B cell (primary cell): ENCODE results near the gene TANK. TPM values are rescaled to one million over a fixed set of nuclear protein-coding genes. Genes with fewer than 3 reads are reported as not detected.

Experiments
- ATAC-seq: fragments of 200-7000 bp; cut with Tn5 transposase; one replicate; pipeline ENCODE4 v1.10.0; 2021; ENCODE audit warnings: low read depth, mild to moderate bottlenecking, moderate number of reproducible peaks, moderate library complexity
- CTCF ChIA-PET: fragments of 350-600 bp; sonication (Branson Sonifier 250); formaldehyde crosslinking; loops from one replicate; lab custom pipeline; 2021; ENCODE audit warnings: antibody characterized with exemption, inconsistent platforms; lab: Charles Lee
- POLR2A ChIA-PET: fragments of 350-600 bp; sonication (Branson Sonifier 250); formaldehyde crosslinking; loops from one replicate; lab custom pipeline; 2021; ENCODE audit warnings: antibody characterized with exemption; lab: Charles Lee
- DNase-seq: peaks from one replicate; pipeline ENCODE4 v3.0.0; 2013
- H2AFZ ChIP-seq: 2 replicates; pipeline ENCODE4 v1.6.1; 2012; ENCODE audit warnings: mild to moderate bottlenecking, low read depth, low read length; ENCODE audit not compliant: insufficient read depth, poor library complexity, severe bottlenecking
- H3K27ac ChIP-seq, 2 donors: 1 replicate in 1 of 2; 2 replicates in 1 of 2; pipeline ENCODE4 v1.5.1; 2012 to 2013; ENCODE audit warnings: low read length in 2 of 2, mild to moderate bottlenecking in 2 of 2, moderate library complexity in 1 of 2
- H3K27me3 ChIP-seq, 4 experiments: fragments of 200-600 bp in 1 of 4; sonication (generic) in 1 of 4; replicated peaks in 1 of 4; 1 replicate in 2 of 4; 2 replicates in 2 of 4; pipeline versions ENCODE4 v1.6.1 to v1.7.0; 2013 to 2016; ENCODE audit warnings: low read length in 3 of 4, mild to moderate bottlenecking in 2 of 4, mixed read lengths in 1 of 4, moderate library complexity in 1 of 4; ENCODE audit not compliant: insufficient read depth in 4 of 4, control insufficient read depth in 3 of 4; ENCODE audit errors: control extremely low read depth in 1 of 4
- H3K36me3 ChIP-seq, 2 experiments: replicated peaks in 1 of 2; 1 replicate in 1 of 2; 2 replicates in 1 of 2; pipeline versions ENCODE4 v1.6.1 to v1.7.1; 2013; ENCODE audit warnings: low read length in 1 of 2; ENCODE audit not compliant: insufficient read depth in 2 of 2, control insufficient read depth in 1 of 2; ENCODE audit errors: control extremely low read depth in 1 of 2, extremely low read depth in 1 of 2
- H3K4me1 ChIP-seq, 2 donors: fragments of 200-600 bp in 1 of 2; sonication (generic) in 1 of 2; 1 replicate in 1 of 2; 2 replicates in 1 of 2; pipeline versions ENCODE4 v1.5.1 to v1.6.1; 2013 to 2017; ENCODE audit warnings: low read length in 2 of 2; ENCODE audit not compliant: control insufficient read depth in 2 of 2, insufficient read depth in 2 of 2
- H3K4me2 ChIP-seq: replicated peaks from 2 replicates; pipeline ENCODE3; 2012; ENCODE audit warnings: mild to moderate bottlenecking, low read depth, low read length; ENCODE audit not compliant: poor library complexity, severe bottlenecking
- H3K4me3 ChIP-seq, 5 experiments: fragments of 200-600 bp in 1 of 5; sonication (generic) in 1 of 5; 1 replicate in 3 of 5; 2 replicates in 2 of 5; pipeline versions ENCODE4 v1.5.1 to v1.7.0; 2011 to 2016; ENCODE audit warnings: low read length in 4 of 5, mild to moderate bottlenecking in 4 of 5, low read depth in 2 of 5, control low read depth in 1 of 5, moderate library complexity in 1 of 5; ENCODE audit not compliant: insufficient read depth in 1 of 5; ENCODE audit errors: control extremely low read depth in 1 of 5, extremely low read depth in 1 of 5
- H3K79me2 ChIP-seq: fragments of 200-600 bp; sonication (generic); one replicate; pipeline ENCODE4 v1.6.0; 2016; ENCODE audit warnings: low read length; ENCODE audit not compliant: control insufficient read depth, insufficient read depth
- H3K9ac ChIP-seq: fragments of 200-600 bp; sonication (generic); 2 replicates; pipeline ENCODE4 v1.6.1; 2017; ENCODE audit warnings: mild to moderate bottlenecking, low read length, moderate library complexity
- H3K9me3 ChIP-seq, 3 donors: one replicate each; pipeline versions ENCODE4 v1.6.1 to v1.7.1; 2013; ENCODE audit warnings: low read length in 2 of 3; ENCODE audit not compliant: control insufficient read depth in 2 of 3, insufficient read depth in 1 of 3; ENCODE audit errors: control extremely low read depth in 1 of 3
- H4K20me1 ChIP-seq: 2 replicates; pipeline ENCODE4 v1.6.0; 2012; ENCODE audit warnings: mild to moderate bottlenecking, low read length; ENCODE audit not compliant: insufficient read depth, control insufficient read depth, poor library complexity, severe bottlenecking
- H3K27ac Mint-ChIP-seq: one replicate; pipeline ENCODE4 v1.8.0; 2021; ENCODE audit warnings: mixed read lengths
- H3K27me3 Mint-ChIP-seq: one replicate; pipeline ENCODE4 v1.8.0; 2021; ENCODE audit warnings: mixed read lengths
- H3K4me1 Mint-ChIP-seq: one replicate; pipeline ENCODE4 v1.8.0; 2021; ENCODE audit warnings: mixed read lengths
- H3K4me3 Mint-ChIP-seq: one replicate; pipeline ENCODE4 v1.8.0; 2021; ENCODE audit warnings: mixed read lengths
- H3K9me3 Mint-ChIP-seq: one replicate; pipeline ENCODE4 v1.8.0; 2022; ENCODE audit warnings: mixed read lengths; ENCODE audit not compliant: insufficient read depth
- EZH2 ChIP-seq: IDR thresholded peaks from 2 replicates; pipeline ENCODE4 v1.6.1; 2012; ENCODE audit warnings: borderline replicate concordance, low read depth, mild to moderate bottlenecking, moderate library complexity, low read length; ENCODE audit not compliant: insufficient read depth, poor library complexity, severe bottlenecking
- WGBS: methylation state at CpG from one replicate; pipeline ENCODE4 v1.1.5; 2013; ENCODE audit warnings: missing lambda C conversion rate; ENCODE audit not compliant: insufficient coverage; 5-methylcytosine and 5-hydroxymethylcytosine counted together
- intact Hi-C: fragments of 100-400 bp; cut with micrococcal nuclease; formaldehyde crosslinking; loops from one replicate; pipeline ENCODE4 v1.10.0; 2022
- polyA plus RNA-seq: library from polyadenylated mRNA; depleted of rRNA; stranded (reverse); fragments of >200 nt; gene quantifications from 2 replicates; pipeline ENCODE4 v1.2.3, GENCODE V29; 2012
- total RNA-seq, 2 donors: library from RNA; stranded (reverse); fragments of 120-200 nt in 1 of 2; gene quantifications; 1 replicate in 1 of 2; 2 replicates in 1 of 2; pipeline versions ENCODE4 v1.2.3 to v1.2.4, GENCODE V29; 2013 to 2022
- TF ChIP-seq, protein P1 (sequence below): fragments of 200-600 bp; IDR thresholded peaks from one replicate; pipeline ENCODE4 v1.8.0; 2022; ENCODE audit warnings: antibody characterized with exemption, mild to moderate bottlenecking

TANK gene
- total and polyA plus RNA-seq, 2 donors (not counting 1 experiment from before 2014, with no cell fraction given), result 62.4 to 179 TPM

- Mint-ChIP-seq H3K4me1 (peaks cover 87% of the 10 kb centered on the region), H3K4me3 (peak overlapping the region; percentile 21), H3K27ac (peak overlapping the region; percentile 43), H3K9me3 (peaks cover 2% of the 10 kb centered on the region), H3K27me3 (no peaks in the 10 kb centered on the region)
- no peak overlapping the region for H3K9ac ChIP-seq
- no peaks in the 10 kb centered on the region for H3K9me3 ChIP-seq
- H3K4me3 ChIP-seq, result no peak overlapping the region
- peaks cover 36% of the 10 kb centered on the region for H4K20me1 ChIP-seq
- no peak for TF ChIP-seq EZH2
- TF ChIP-seq, protein P1, sequence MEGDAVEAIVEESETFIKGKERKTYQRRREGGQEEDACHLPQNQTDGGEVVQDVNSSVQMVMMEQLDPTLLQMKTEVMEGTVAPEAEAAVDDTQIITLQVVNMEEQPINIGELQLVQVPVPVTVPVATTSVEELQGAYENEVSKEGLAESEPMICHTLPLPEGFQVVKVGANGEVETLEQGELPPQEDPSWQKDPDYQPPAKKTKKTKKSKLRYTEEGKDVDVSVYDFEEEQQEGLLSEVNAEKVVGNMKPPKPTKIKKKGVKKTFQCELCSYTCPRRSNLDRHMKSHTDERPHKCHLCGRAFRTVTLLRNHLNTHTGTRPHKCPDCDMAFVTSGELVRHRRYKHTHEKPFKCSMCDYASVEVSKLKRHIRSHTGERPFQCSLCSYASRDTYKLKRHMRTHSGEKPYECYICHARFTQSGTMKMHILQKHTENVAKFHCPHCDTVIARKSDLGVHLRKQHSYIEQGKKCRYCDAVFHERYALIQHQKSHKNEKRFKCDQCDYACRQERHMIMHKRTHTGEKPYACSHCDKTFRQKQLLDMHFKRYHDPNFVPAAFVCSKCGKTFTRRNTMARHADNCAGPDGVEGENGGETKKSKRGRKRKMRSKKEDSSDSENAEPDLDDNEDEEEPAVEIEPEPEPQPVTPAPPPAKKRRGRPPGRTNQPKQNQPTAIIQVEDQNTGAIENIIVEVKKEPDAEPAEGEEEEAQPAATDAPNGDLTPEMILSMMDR, result no peak
- CTCF ChIA-PET, result interaction anchor here (0.6 to 1.8 kb wide), 2 partner anchors 16 to 106 kb away, joined by 4 to 6 read pairs; no protein-coding TSS in a partner anchor
- H3K4me2 ChIP-seq, result peak overlapping the region; percentile 63
- POLR2A ChIA-PET, result interaction anchor here (0.8 kb wide), 1 partner anchor 8 kb away, joined by 3 read pairs; no protein-coding TSS in a partner anchor
- no peak for ATAC-seq
- WGBS, result no CpG with 5 or more reads among the region's 2 CpGs
- DNase-seq, result no peak
- intact Hi-C loops, result loop anchor here (10.0 kb wide), 1 partner anchor 1175 kb away; the partner anchor contains the start of gene GCA
- H3K27ac ChIP-seq, result peak overlapping the region; percentile 3 to 36
- no peaks in the 10 kb centered on the region for H3K27me3 ChIP-seq
- peaks cover 86 to 90% of the 10 kb centered on the region in 2 donors for H3K4me1 ChIP-seq
- peaks cover 92% of the 10 kb centered on the region for H3K79me2 ChIP-seq
- H3K36me3 ChIP-seq, result peaks cover 6 to 9% of the 10 kb centered on the region in 2 experiments
- H2AFZ ChIP-seq, result no peak overlapping the region
These were observed 9.1 kb downstream of the TANK start for GRCh38 chr2:161169335-161169734.

DNA sequence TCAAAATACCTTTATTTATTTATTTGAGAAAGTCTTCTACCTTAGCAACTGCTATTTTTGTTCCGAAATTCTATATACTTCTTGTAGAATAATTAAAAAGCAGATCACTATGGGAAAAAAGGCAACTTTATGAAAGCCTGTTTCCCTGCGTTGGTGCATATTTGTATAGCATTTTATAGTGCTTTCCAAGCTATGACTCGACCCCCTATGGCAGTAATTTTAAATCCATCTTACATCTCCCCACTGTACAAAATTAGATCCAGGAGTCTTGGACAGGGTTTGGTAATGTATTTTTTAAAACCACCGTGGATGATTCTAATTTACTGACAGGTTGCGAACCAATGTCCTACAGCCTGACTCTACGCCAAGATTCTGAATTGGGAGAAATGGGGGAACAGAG, 10.1 kb downstream of the TANK start:
- POLR2A ChIA-PET, result no interaction called here
- H3K4me2 ChIP-seq, result peak overlapping the region; percentile 63
- Mint-ChIP-seq H3K9me3 (peaks cover 2% of the 10 kb centered on the region), H3K4me3 (peak overlapping the region; percentile 78), H3K27me3 (no peaks in the 10 kb centered on the region), H3K4me1 (peaks cover 87% of the 10 kb centered on the region), H3K27ac (peak overlapping the region; percentile 77)
- peaks cover 7 to 9% of the 10 kb centered on the region in 2 experiments for H3K36me3 ChIP-seq
- DNase-seq, result peak; percentile 29
- peak overlapping the region in 1 of 5 experiments; percentile 51 for H3K4me3 ChIP-seq
- H3K9ac ChIP-seq, result peak overlapping the region; percentile 21
- H3K79me2 ChIP-seq, result peaks cover 94% of the 10 kb centered on the region
- peak overlapping the region in 1 of 2 donors; percentile 36 for H3K27ac ChIP-seq
- no peak for ATAC-seq
- peaks cover 46% of the 10 kb centered on the region for H4K20me1 ChIP-seq
- no peak overlapping the region for H2AFZ ChIP-seq
- H3K4me1 ChIP-seq, result peaks cover 81 to 84% of the 10 kb centered on the region in 2 donors
- no peak for TF ChIP-seq EZH2
- TF ChIP-seq, protein P1, result no peak
- CTCF ChIA-PET, result interaction anchor here (1.8 kb wide), 1 partner anchor 107 kb away, joined by 6 read pairs; no protein-coding TSS in a partner anchor
- intact Hi-C loops, result loop anchor here (1.0 to 5.0 kb wide), 2 partner anchors 10 to 33 kb away; partner anchors contain the start of gene TANK
- WGBS, result no CpG with 5 or more reads among the region's 6 CpGs
- H3K27me3 ChIP-seq, result no peaks in the 10 kb centered on the region
- no peaks in the 10 kb centered on the region for H3K9me3 ChIP-seq
